ENCODE results near the gene PLAC8L1.
A peak's percentile ranks its signal among the peaks of the same experiment; 100 is the strongest.

Gene PLAC8L1

DNA sequence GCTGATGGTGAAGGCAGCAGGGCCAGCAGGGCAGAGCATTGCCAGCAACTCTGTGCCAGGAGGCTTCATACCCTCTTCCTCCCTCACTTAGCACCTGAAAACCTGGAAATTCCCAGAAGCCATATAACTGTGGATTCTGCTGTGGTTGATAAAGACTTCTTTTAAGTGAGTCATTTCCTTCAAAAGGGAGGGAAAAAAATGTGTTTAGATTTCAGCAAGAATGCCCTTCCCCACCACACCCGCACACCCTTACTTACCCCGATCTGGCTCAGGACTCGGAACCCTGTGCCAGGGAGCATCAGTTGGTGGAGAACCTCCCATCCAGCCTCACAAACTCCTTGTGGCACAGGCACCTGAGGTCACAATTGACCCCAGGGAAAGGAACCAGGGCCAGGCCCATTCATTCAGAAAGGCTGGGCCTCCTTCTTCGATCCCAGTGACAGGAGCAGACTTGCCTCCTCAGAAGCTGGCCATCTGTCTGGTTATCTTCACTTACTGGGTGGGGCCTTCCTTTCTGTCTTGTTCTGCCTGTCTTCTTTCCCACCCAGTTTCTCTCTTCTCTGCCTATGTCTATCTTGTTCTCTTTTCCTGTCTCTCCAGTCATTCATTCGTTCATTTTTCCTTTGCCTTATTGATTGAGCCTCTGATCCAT lies 62.6 kb downstream of the PLAC8L1 start:
- DNase-seq = no peak

- DNase-seq = peak in 1 of 3 donors; percentile 12
These were observed 64.1 kb downstream of the PLAC8L1 start for GRCh38 chr5:146041180-146041789.

DNA sequence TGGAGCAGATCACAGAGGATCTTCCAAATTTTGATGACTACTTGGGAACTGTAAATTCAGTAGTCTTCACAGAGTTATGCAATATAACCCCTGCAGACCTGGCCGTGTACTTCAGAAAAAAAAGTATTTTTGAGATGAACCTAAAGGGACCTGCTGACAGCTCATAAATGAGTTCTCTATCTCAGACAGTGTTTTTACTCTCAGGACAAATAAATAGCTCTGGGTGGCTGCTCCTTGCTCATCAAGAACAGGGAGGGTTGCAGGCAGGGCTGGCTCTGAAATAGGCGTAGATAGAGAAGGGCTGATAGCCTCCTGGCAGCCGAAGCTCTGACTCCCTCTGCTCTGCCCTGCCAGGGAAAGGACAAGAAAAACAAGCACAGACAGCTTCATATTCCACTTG lies 64.8 kb downstream of the PLAC8L1 start:
- no peak for DNase-seq

GRCh38 chr5:146039420-146039819 lies 66.0 kb downstream of the PLAC8L1 start:
- DNase-seq = peak; percentile 12 to 49 (median 22)

GRCh38 chr5:146034605-146035004 lies 70.8 kb downstream of the PLAC8L1 start:
- DNase-seq = no peak
